ENCODE measurements around the gene TERT.
"Not testable (repeated sequence)": the region's sequence is repeated elsewhere in the genome, so short reads cannot be mapped to it uniquely, and the experiment has no call there.

The TERT gene

DNA sequence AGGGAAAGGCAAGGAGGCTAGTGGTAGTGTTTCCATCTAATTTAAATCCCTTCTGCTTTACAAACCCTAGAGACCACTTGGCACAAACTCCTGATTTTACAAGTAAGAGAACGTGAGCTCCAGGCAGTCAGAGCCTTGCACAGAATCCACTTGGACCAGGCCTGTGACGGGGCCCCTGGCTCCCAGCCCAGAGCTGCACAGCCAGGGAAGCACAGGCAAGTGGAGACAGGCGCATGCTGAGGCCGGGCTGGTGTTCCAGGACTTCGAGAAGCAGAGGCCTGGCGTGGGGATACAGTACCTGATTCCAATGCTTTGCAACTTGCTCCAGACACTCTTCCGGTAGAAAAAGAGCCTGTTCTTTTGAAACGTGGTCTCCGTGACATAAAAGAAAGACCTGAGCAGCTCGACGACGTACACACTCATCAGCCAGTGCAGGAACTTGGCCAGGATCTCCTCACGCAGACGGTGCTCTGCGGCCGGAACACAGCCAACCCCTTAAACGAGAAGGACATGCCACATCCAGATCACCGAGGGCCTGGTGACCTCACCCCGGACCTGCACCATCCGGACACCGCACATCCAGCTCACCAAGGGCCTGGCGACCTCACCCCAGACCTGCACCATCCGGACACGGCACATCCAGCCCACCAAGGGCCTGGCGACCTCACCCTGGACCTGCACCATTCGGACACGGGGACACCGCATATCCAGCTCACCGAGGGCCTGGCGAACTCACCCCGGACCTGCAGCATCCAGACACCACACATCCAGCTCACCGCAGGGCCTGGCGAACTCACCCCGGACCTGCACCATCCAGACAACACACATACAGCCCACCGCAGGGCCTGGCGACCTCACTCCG lies 12.5 kb downstream of the TERT start:
- no peak for ATAC-seq
- H3K36me3 Mint-ChIP-seq, result peaks cover 6% of the 10 kb centered on the region
- H3K27ac Mint-ChIP-seq, result no peak overlapping the region
- H3K9me3 Mint-ChIP-seq, result no peaks in the 10 kb centered on the region
- DNase-seq (ENCODE audit: low spot score in 2 of 2), result no peak
- no peak overlapping the region for H3K4me3 Mint-ChIP-seq
- no peaks in the 10 kb centered on the region for H3K4me1 Mint-ChIP-seq

DNA sequence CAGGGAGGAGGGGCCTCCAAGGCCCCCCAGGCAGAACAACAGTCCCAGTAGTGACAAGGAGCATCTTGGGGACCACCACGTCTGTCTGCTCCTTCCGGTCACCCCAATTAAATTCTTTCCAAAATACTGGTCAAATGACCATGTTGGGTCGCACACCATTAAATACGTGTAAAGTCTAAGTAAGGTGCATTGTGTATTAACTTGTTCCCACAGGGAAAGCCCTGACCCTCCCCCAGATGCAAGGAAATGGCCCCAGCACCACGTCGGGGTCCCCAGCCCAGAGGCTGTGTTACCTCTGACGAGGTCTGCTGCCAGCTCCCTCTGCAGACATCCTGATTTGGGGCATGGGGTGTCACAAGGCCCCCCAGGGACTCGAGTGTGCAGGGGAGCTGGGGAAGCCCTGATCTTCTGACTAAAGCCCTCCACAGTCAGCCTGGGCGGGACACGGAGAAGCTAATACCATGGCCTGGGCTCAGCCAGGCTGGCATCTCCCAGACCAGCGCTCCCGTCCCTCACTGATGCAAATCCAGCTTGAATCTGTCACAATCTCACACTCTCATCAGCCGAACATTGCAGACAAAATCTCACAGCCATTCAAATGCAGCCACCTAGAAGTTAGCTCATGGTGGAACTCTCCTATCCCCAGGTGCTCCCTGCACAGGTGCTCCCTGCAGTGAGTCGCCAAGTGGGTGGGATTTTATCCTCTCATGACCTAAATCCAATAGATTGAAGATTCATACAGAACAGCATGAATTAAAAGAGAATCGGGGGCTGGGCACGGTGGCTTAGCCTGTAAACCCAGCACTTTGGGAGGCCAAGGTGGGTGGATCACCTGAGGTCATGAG lies 13.6 kb downstream of the TERT start:
- H3K9me3 Mint-ChIP-seq, result no peaks in the 10 kb centered on the region
- H3K4me1 Mint-ChIP-seq, result peaks cover 6% of the 10 kb centered on the region
- H3K27ac Mint-ChIP-seq, result no peak overlapping the region
- H3K4me3 Mint-ChIP-seq, result no peak overlapping the region
- no peak for ATAC-seq
- DNase-seq (ENCODE audit: low spot score in 2 of 2), result no peak
- H3K36me3 Mint-ChIP-seq, result peaks cover 6% of the 10 kb centered on the region

DNA sequence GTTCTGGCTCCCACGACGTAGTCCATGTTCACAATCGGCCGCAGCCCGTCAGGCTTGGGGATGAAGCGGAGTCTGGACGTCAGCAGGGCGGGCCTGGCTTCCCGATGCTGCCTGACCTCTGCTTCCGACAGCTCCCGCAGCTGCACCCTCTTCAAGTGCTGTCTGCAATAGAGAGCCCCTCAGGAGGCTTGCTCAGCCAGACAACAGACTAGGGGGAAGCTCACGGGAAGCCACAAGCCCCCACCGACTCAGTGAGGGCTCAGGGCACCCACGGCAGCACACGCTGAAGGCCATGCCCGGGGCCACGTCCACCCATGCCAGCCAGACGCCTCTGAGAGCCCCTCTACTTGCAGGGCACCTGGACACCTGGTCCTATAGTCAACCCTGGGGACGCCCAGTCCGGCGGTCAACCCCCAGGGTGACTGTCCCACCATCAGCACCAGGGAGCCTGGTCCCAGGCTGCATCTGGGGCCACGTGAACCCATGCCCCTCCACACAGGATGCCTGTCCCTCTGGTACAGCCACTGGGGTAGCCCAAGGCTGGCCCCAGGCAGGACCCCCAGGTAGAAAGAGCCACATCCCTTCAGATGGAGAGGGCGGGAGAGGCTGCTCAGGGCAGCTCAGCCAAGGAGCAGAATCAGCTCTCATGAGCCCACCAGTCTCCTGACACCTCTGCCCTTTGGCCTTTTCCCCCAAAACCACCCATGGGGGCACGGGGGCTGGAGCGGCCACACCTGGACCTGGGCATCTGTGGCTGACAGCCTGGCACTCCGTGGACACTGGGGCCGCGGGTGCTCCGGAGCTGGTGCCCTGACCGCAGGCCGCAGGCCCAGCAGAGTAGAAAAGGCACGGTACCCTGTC lies 14.5 kb downstream of the TERT start:
- no peaks in the 10 kb centered on the region for H3K9me3 Mint-ChIP-seq
- no peak overlapping the region for H3K4me3 Mint-ChIP-seq
- no peak for ATAC-seq
- no peak overlapping the region for H3K27ac Mint-ChIP-seq
- DNase-seq (ENCODE audit: low spot score in 2 of 2), result no peak
- H3K36me3 Mint-ChIP-seq, result peaks cover 6% of the 10 kb centered on the region
- peaks cover 11% of the 10 kb centered on the region for H3K4me1 Mint-ChIP-seq

DNA sequence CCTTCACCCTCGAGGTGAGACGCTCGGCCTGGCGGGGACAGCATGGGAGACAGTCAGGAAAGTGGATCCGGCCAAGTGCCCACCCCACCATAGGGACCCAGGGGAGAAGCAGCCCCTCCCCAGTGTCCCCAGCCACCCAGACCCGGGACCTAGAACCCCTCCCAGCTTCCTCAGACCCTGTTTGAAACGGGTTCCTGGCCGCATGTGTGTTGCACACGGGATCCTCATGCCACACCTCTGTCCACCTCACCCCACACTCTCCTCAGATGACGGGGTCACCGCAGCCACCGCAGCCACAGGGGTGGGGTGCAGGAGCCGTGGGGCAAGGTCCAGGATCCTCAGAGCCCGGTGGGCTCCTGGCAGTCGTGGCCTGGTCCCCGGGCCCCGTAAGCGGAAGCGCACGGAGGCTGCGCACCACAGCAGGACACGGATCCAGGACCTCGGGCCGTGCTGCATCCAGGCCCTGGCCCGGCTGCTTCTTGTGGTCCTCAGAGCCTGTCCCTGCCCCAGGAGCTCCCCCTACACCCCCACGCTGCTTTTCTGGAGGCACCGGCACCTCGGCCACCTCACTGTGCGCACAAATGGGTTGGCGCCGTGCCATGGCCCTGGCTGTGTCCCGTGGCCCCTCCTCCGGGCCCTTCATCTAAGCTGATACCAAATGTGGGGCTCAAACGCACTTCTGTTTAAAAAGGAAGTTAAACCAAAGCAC lies 15.3 kb downstream of the TERT start:
- H3K27ac Mint-ChIP-seq, result no peak overlapping the region
- H3K4me1 Mint-ChIP-seq, result peaks cover 12% of the 10 kb centered on the region
- DNase-seq (ENCODE audit: low spot score in 2 of 2) (no peak), ATAC-seq (no peak)
- no peaks in the 10 kb centered on the region for H3K9me3 Mint-ChIP-seq
- H3K4me3 Mint-ChIP-seq, result no peak overlapping the region
- peaks cover 4% of the 10 kb centered on the region for H3K36me3 Mint-ChIP-seq

DNA sequence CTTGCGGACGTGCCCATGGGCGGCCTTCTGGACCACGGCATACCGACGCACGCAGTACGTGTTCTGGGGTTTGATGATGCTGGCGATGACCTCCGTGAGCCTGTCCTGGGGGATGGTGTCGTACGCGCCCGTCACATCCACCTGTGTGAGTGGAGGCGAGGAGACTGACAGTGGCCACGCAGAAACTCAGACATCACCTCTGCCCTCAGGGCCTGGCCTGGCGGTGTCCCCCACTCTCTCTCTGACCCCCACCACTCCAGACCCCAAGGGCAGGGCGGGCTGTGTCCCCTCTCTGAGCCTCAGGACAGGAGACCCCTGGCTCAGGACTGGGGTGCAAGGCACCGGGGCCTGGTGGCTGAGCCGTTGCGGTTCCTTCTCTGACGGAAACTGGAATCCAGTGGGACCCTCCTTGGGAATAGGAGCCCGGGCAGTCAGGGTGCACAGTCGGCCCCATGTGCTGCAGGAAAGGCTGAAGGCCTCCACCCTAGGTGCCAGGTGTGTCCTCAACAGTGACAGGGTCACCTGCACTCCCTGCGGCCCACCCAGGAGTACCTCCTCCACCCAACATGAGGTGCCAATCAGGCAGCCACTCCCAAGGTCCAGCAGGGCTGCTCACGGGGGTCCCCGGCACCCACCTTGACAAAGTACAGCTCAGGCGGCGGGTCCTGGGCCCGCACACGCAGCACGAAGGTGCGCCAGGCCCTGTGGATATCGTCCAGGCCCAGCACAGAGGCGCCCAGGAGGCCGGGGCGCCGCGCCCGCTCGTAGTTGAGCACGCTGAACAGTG lies 16.0 kb downstream of the TERT start:
- Mint-ChIP-seq H3K9me3 (no peaks in the 10 kb centered on the region), H3K4me1 (peaks cover 12% of the 10 kb centered on the region), H3K36me3 (no peaks in the 10 kb centered on the region), H3K27ac (no peak overlapping the region), H3K4me3 (no peak overlapping the region)
- no peak for ATAC-seq
- no peak for DNase-seq (ENCODE audit: low spot score in 2 of 2)

DNA sequence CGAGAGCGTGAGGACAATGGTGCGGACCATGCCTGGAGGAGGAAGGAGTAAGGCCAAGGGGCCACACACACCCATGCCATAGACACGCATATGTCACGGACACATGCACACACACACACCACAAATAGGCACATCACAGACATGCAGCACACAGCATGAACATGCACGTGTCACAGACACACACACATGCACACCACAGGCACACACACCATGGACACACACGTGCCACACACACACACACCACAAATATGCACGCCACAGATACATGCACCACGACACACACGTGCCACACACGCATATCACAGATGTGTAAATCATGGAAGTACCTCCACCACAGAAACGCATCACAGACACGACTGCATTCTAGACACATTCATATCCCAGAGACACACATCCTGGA lies 16.7 kb downstream of the TERT start:
- DNase-seq (ENCODE audit: low spot score in 2 of 2), result no peak
- no peaks in the 10 kb centered on the region for H3K36me3 Mint-ChIP-seq
- H3K4me1 Mint-ChIP-seq, result peaks cover 12% of the 10 kb centered on the region
- H3K9me3 Mint-ChIP-seq, result no peaks in the 10 kb centered on the region
- ATAC-seq, result no peak
- no peak overlapping the region for H3K27ac Mint-ChIP-seq
- H3K4me3 Mint-ChIP-seq, result no peak overlapping the region

DNA sequence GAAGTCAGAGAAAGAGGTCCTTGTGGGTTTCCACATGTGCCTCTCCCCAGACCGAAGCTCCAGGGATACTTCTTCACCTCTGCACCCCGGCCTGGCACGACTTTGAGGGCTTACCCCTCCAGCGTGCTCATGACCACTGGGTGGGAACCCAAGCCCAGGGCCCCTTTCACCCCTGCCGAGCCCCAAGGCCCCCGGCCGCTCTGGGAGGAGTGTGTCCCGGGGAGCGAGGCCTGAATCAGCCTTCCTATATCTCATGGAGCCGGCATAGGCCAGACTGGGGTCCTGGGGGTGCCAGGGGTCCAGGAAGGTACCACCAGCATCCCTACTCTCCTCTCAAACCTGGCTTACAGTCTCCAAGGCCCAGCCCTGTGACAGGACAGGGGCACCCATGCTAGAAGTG lies 17.1 kb downstream of the TERT start:
- Mint-ChIP-seq H3K9me3 (no peaks in the 10 kb centered on the region), H3K4me3 (no peak overlapping the region), H3K27ac (no peak overlapping the region), H3K4me1 (peaks cover 12% of the 10 kb centered on the region), H3K36me3 (no peaks in the 10 kb centered on the region)
- ATAC-seq (no peak), DNase-seq (ENCODE audit: low spot score in 2 of 2) (no peak)

DNA sequence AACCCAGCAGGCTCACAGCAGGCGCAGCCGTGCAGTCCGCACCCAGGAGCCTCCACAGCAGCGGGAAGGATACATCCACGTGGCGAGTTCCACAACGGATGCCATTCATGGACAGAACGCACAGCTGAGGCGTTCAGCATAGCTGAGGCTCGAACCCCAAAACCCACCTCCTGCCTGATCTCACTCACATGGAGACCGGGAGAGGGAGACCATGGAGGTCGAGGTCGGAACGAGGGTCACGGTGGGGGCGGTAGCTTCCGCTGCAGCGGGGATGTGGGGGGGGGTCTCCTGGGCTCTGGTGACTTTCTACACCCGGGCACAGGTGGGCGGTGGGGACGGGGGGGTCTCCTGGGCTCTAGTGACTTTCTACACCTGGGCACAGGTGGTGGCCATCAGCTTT lies 17.5 kb downstream of the TERT start:
- H3K27ac Mint-ChIP-seq, result no peak overlapping the region
- DNase-seq (ENCODE audit: low spot score in 2 of 2), result no peak
- peaks cover 12% of the 10 kb centered on the region for H3K4me1 Mint-ChIP-seq
- no peak overlapping the region for H3K4me3 Mint-ChIP-seq
- ATAC-seq, result no peak
- no peaks in the 10 kb centered on the region for H3K9me3 Mint-ChIP-seq
- no peaks in the 10 kb centered on the region for H3K36me3 Mint-ChIP-seq

DNA sequence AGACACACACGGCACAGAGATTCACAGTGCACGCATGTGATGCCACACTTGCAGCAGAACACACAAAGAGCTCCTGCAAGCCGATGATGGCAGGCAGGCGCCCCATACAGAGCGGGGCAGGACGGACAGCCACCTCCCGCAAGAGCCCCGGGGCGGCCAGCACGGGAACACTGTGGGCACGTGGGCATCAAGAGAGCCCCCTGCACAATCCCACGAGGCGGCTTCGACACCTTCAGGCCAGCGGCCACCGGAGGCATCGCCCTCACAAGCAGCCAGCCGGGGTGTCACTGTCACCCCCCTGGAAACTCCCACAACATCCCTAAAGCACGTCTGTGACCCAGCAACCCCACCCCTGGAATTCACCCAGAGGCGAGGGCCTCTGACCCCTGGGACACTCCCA lies 17.9 kb downstream of the TERT start:
- ATAC-seq, result no peak
- DNase-seq (ENCODE audit: low spot score in 2 of 2), result no peak
- no peak overlapping the region for H3K4me3 Mint-ChIP-seq
- no peaks in the 10 kb centered on the region for H3K36me3 Mint-ChIP-seq
- no peak overlapping the region for H3K27ac Mint-ChIP-seq
- peaks cover 12% of the 10 kb centered on the region for H3K4me1 Mint-ChIP-seq
- no peaks in the 10 kb centered on the region for H3K9me3 Mint-ChIP-seq

DNA sequence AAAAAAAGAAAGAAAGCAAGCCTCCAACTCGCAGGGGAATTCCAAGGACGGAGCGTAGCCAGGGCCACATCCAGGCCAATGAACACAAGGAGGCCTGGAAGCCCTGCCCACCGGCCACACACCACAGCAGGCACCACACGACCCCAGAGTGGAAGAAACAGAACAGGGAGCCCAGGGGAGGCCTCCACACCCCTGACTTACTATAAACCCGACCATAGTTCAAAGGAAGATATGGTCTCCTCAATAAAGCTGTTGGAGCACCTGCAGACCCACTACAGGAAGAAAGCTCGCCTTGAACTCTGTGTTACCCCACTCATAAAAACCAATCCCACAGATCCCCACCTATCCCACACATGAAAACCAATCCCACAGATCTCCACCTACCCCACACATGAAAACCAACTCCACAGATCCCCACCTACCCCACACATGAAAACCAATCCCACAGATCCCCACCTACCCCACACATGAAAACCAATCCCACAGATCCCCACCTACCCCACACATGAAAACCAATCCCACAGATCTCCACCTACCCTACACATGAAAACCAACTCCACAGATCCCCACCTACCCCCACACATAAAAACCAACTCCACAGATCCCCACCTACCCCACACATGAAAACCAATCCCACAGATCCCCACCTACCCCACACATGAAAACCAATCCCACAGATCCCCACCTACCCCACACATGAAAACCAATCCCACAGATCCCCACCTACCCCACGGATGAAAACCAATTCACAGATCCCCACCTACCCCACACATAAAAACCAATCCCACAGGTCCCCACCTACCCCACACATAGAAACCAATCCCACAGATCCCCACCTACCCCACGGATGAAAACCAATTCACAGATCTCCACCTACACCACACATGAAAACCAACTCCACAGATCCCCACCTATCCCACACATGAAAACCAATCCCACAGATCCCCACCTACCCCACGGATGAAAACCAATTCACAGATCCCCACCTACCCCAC lies 19.2 kb downstream of the TERT start:
- peaks cover 12% of the 10 kb centered on the region for H3K4me1 Mint-ChIP-seq
- not testable (repeated sequence) for ATAC-seq; DNase-seq (ENCODE audit: low spot score in 2 of 2); H3K27ac Mint-ChIP-seq; H3K9me3 Mint-ChIP-seq; H3K36me3 Mint-ChIP-seq; H3K4me3 Mint-ChIP-seq

DNA sequence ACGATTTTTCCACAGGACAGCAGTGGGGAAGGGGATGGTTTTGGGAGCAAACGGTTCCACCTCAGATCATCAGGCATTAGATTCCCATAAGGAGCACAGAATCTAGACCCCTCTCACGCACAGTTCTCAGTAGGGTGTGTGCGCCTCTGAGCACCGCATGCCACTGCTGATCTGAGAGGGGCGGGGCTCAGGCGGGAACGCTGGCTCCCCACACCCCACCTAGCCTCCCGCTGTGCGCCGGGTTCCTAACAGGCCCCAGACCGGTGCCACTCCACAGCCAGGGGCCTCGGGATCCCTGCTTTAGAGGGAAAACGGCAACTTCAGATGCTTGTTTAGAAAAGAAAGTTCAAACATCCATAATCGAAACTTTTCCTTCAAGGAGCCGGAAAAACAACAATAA lies 20.4 kb downstream of the TERT start:
- ATAC-seq, result no peak
- DNase-seq (ENCODE audit: low spot score in 2 of 2), result no peak
- Mint-ChIP-seq H3K36me3 (no peaks in the 10 kb centered on the region), H3K27ac (no peak overlapping the region), H3K4me1 (peaks cover 12% of the 10 kb centered on the region), H3K4me3 (no peak overlapping the region), H3K9me3 (no peaks in the 10 kb centered on the region)

DNA sequence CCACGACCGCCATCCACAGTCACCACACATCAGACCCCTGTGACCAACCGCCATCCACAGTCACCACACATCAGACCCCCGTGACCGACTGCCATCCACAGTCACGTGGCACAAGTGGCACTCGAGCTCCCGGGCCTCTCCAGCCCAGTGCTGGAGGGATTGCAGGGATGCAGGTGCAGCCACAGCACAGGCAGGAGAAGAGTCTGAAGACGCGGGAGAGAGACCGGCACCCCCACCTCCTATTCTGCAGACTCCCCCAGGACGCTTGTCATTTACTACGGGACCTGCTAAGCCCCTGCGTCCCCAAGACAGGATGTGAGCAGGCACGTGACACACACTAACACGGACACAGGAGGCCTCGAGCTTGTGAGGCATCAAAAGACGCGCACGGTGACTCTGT lies 21.1 kb downstream of the TERT start:
- H3K36me3 Mint-ChIP-seq, result no peaks in the 10 kb centered on the region
- H3K9me3 Mint-ChIP-seq, result no peaks in the 10 kb centered on the region
- no peak for ATAC-seq

DNA sequence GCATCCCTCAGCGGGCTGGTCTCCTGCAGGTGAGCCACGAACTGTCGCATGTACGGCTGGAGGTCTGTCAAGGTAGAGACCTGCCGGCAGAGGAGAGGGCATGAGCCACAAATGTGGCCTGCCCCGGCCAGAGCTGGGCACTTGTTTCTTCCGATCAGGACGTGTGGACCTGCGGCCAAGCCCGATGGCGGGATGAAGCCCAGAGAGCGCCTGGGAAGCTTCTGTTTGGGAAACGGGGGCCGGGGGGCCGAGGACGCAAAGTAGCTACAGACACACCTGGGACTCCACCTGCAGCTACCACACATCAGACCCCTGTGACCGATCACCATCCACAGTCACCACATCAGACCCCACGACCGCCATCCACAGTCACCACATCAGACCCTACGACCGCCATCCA lies 22.7 kb downstream of the TERT start:
- H3K36me3 Mint-ChIP-seq, result no peaks in the 10 kb centered on the region
- H3K9me3 Mint-ChIP-seq, result no peaks in the 10 kb centered on the region

More for the DNA sequence above, 21.1 kb downstream of the TERT start:
- H3K4me1 Mint-ChIP-seq, result peaks cover 18% of the 10 kb centered on the region
- DNase-seq (ENCODE audit: low spot score in 2 of 2), result no peak
- no peak overlapping the region for H3K27ac Mint-ChIP-seq
- H3K4me3 Mint-ChIP-seq, result no peak overlapping the region

More for the DNA sequence above, 22.7 kb downstream of the TERT start:
- H3K27ac Mint-ChIP-seq, result no peak overlapping the region
- H3K4me1 Mint-ChIP-seq, result peaks cover 24% of the 10 kb centered on the region
- ATAC-seq, result no peak
- no peak overlapping the region for H3K4me3 Mint-ChIP-seq
- DNase-seq (ENCODE audit: low spot score in 2 of 2), result no peak
